ENCODE data around the gene HNMT.

The HNMT gene

DNA sequence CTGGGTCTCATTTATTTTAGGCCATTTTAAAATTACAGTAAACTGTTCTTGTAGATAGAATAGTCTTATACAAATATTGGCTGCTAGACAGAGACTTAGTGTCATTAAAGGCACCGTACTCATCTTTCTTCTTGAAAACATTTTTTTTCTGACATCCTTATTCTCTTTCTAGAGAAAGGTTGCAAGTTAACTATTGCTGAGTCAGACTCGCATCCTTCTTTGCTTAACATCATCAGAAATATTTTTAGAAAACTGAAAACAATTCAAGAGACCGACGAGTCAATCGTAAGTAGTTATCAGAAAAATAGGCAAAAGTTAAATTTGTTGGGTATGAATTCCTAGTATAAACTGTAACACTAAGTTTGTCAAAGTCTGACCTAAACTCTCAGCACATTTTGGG is 72.2 kb downstream of the HNMT start:
- TF ChIP-seq POLR2AphosphoS5 (IDR thresholded peaks at IDR 0.05; ENCODE audit: low read depth, low read length) = no peak
- no peak for TF ChIP-seq FOXP2 (optimal IDR thresholded peaks at IDR 0.05; ENCODE audit: borderline replicate concordance, extremely low read depth, extremely low read length, insufficient read depth)
- no peak for TF ChIP-seq SIN3A (IDR thresholded peaks at IDR 0.05; ENCODE audit: borderline replicate concordance, insufficient read depth, low read length)
- no peak for TF ChIP-seq TAF1 (IDR thresholded peaks at IDR 0.05; ENCODE audit: borderline replicate concordance, insufficient read depth, low read length)
- TF ChIP-seq, protein P1, sequence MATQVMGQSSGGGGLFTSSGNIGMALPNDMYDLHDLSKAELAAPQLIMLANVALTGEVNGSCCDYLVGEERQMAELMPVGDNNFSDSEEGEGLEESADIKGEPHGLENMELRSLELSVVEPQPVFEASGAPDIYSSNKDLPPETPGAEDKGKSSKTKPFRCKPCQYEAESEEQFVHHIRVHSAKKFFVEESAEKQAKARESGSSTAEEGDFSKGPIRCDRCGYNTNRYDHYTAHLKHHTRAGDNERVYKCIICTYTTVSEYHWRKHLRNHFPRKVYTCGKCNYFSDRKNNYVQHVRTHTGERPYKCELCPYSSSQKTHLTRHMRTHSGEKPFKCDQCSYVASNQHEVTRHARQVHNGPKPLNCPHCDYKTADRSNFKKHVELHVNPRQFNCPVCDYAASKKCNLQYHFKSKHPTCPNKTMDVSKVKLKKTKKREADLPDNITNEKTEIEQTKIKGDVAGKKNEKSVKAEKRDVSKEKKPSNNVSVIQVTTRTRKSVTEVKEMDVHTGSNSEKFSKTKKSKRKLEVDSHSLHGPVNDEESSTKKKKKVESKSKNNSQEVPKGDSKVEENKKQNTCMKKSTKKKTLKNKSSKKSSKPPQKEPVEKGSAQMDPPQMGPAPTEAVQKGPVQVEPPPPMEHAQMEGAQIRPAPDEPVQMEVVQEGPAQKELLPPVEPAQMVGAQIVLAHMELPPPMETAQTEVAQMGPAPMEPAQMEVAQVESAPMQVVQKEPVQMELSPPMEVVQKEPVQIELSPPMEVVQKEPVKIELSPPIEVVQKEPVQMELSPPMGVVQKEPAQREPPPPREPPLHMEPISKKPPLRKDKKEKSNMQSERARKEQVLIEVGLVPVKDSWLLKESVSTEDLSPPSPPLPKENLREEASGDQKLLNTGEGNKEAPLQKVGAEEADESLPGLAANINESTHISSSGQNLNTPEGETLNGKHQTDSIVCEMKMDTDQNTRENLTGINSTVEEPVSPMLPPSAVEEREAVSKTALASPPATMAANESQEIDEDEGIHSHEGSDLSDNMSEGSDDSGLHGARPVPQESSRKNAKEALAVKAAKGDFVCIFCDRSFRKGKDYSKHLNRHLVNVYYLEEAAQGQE (IDR thresholded peaks at IDR 0.05; ENCODE audit: insufficient read depth in 1 of 2, low read depth in 2 of 2, low read length in 2 of 2) = no peak

DNA sequence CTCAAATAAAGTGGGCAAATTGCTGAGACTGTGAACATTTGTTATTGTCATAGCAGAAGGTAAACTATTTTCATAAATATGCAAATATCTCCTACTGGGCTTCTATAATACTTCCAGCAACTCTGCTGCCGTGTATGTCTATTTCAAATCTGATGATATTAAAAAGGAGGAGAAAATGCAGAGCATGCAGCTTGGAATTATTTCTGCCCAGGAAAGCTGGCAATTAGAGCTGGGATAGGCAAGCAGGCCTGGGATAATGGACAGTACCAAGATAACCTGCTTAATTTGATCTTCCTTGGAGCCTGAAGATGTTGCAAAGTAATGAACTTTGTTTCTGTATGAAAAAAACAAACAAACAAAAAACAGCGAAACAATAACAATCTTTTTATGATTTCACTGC is 72.8 kb downstream of the HNMT start:
- no peak for TF ChIP-seq SIN3A (IDR thresholded peaks at IDR 0.05; ENCODE audit: borderline replicate concordance, insufficient read depth, low read length)
- TF ChIP-seq TAF1 (IDR thresholded peaks at IDR 0.05; ENCODE audit: borderline replicate concordance, insufficient read depth, low read length) = no peak
- TF ChIP-seq POLR2AphosphoS5 (IDR thresholded peaks at IDR 0.05; ENCODE audit: low read depth, low read length) = no peak
- TF ChIP-seq, protein P1 (IDR thresholded peaks at IDR 0.05; ENCODE audit: insufficient read depth in 1 of 2, low read depth in 2 of 2, low read length in 2 of 2) = no peak
- no peak for TF ChIP-seq FOXP2 (optimal IDR thresholded peaks at IDR 0.05; ENCODE audit: borderline replicate concordance, extremely low read depth, extremely low read length, insufficient read depth)

DNA sequence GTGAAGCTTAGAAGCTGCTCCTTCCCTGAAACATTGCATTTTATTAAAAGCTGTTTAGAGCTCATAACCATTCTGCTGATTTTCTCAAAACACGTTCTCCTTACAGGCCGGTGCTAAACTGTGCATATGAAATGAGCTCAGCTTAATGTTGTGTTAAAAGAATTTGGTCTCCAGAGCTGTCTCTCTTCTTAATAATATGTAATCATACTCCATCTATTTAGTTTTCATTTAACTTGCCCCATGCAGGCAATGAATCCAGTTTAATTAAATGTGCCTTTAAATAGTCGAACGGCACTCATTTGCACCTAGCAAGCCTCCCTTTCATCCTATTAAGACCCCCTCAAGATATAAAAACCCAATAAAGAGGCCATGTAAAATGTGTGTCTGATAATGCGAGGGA is 76.3 kb downstream of the HNMT start:
- TF ChIP-seq FOXP2 (optimal IDR thresholded peaks at IDR 0.05; ENCODE audit: borderline replicate concordance, extremely low read depth, extremely low read length, insufficient read depth) = no peak
- no peak for TF ChIP-seq TAF1 (IDR thresholded peaks at IDR 0.05; ENCODE audit: borderline replicate concordance, insufficient read depth, low read length)
- TF ChIP-seq, protein P1 (IDR thresholded peaks at IDR 0.05; ENCODE audit: insufficient read depth in 1 of 2, low read depth in 2 of 2, low read length in 2 of 2) = no peak
- no peak for TF ChIP-seq POLR2AphosphoS5 (IDR thresholded peaks at IDR 0.05; ENCODE audit: low read depth, low read length)
- no peak for TF ChIP-seq SIN3A (IDR thresholded peaks at IDR 0.05; ENCODE audit: borderline replicate concordance, insufficient read depth, low read length)

DNA sequence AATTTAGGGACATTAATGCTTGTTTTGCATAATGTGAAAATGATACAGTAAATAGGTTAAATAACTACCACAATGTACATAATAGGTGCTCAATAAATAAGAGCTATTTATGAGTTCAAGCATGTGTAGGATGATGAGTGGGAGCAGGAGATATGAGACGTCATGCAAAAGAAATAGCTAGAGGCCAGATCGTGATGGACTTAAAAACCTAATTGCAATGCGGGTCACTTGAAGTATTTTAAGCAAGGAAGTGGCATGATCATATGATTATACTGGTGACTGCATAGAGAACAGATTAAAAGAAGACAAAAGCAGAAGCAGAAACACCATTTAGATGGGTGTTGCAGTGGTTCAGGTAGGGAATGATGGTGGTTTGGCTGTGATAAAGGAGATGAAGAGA is 78.0 kb downstream of the HNMT start:
- TF ChIP-seq, protein P1 (IDR thresholded peaks at IDR 0.05; ENCODE audit: insufficient read depth in 1 of 2, low read depth in 2 of 2, low read length in 2 of 2) = no peak
- TF ChIP-seq SIN3A (IDR thresholded peaks at IDR 0.05; ENCODE audit: borderline replicate concordance, insufficient read depth, low read length) = no peak
- no peak for TF ChIP-seq POLR2AphosphoS5 (IDR thresholded peaks at IDR 0.05; ENCODE audit: low read depth, low read length)
- TF ChIP-seq FOXP2 (optimal IDR thresholded peaks at IDR 0.05; ENCODE audit: borderline replicate concordance, extremely low read depth, extremely low read length, insufficient read depth) = no peak
- TF ChIP-seq TAF1 (IDR thresholded peaks at IDR 0.05; ENCODE audit: borderline replicate concordance, insufficient read depth, low read length) = no peak

DNA sequence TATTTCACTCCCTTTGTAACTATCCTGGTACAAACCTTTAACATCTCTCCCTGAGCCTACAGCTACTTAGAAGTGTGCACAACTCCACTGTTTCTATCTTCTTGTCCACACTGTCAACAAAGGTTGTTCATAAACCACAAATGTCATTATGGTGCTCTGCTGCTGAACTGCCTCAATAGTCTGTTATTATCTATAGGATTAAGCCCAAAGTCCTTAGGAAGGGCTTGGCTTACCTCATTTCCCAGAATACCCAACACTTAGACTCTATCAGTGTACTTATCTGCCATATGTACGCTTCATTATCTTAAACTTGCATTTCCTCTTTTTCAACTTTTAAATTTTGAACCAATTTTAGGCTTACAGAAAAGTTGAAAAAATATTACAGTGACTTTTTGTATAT is 94.2 kb downstream of the HNMT start:
- TF ChIP-seq FOXP2 (optimal IDR thresholded peaks at IDR 0.05; ENCODE audit: borderline replicate concordance, extremely low read depth, extremely low read length, insufficient read depth) (no peak), SIN3A (IDR thresholded peaks at IDR 0.05; ENCODE audit: borderline replicate concordance, insufficient read depth, low read length) (no peak), POLR2AphosphoS5 (IDR thresholded peaks at IDR 0.05; ENCODE audit: low read depth, low read length) (no peak), TAF1 (IDR thresholded peaks at IDR 0.05; ENCODE audit: borderline replicate concordance, insufficient read depth, low read length) (no peak)
- TF ChIP-seq, protein P1 (IDR thresholded peaks at IDR 0.05; ENCODE audit: insufficient read depth in 1 of 2, low read depth in 2 of 2, low read length in 2 of 2) = no peak
